ENCODE measurements around the gene ERN2. TPM values are rescaled to one million over a fixed set of nuclear protein-coding genes. Genes with fewer than 3 reads are reported as not detected.

The ERN2 gene
- total and polyA plus RNA-seq, 9 of the 15 experiments (the other 6 are each of a cell fraction or from before 2014, with no cell fraction given), result 0.07 to 1.5 (median 0.51) TPM; not detected in 3

DNA sequence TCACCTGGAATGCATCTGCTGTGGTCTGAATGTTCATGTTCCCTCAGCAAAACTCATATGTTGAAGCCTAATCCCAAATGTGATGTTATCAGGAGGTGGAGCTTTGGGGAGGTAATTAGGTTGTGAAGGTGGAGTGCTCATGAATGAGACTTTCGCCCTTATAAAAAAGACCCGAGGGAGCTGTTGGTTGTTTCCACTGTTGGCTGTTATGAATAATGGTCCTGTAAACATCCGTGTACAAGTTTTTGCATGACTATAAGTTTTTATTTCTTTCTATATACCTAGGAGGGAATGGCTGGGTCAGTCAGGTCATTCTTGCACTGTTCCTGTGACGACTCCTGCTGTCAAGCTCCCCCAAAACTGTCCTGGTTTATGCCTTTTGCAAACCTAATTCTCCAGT lies 32.2 kb upstream of the ERN2 start:
- Histone ChIP-seq H4K20me1 (replicated peaks; ENCODE audit: control insufficient read depth, insufficient read depth, low read length) (no peaks in the 10 kb centered on the region), H3K9me1 (ENCODE audit: control insufficient read depth, insufficient read depth, low read length) (no peaks in the 10 kb centered on the region), H3K27me3 (ENCODE audit: control insufficient read depth in 2 of 2, insufficient read depth in 2 of 2, low read length in 2 of 2) (peaks cover 6 to 9% of the 10 kb centered on the region in 2 experiments; a peak in 2 of 5 replicates), H3K4me3 (no peak overlapping the region), H3K27ac (ENCODE audit: extremely low read depth, low read depth, low read length) (no peak overlapping the region), H3K4me2 (ENCODE audit: insufficient read depth, low read length) (no peak overlapping the region), H3K36me3 (ENCODE audit: control insufficient read depth, insufficient read depth, low read length) (no peaks in the 10 kb centered on the region), H2AFZ (ENCODE audit: low read depth, low read length) (no peak overlapping the region), H3K9ac (ENCODE audit: insufficient read depth in 1 of 2, low read depth in 2 of 2, low read length in 2 of 2) (no peak overlapping the region), H3K79me2 (ENCODE audit: control insufficient read depth, insufficient read depth, low read length) (no peaks in the 10 kb centered on the region), H3K4me1 (replicated peaks in 1 of 2; ENCODE audit: control insufficient read depth in 2 of 2, insufficient read depth in 2 of 2, low read length in 2 of 2) (no peaks in the 10 kb centered on the region), H3K9me3 (replicated peaks; ENCODE audit: control insufficient read depth, insufficient read depth, low read depth, low read length) (no peaks in the 10 kb centered on the region)
- BruUV-seq (replicated peaks), result no TSS peak
- DNase-seq (ENCODE audit: extremely low read depth in 1 of 4, low spot score in 3 of 4), result no peak
- intact Hi-C loops (cut with micrococcal nuclease) (no loop called here), in situ Hi-C loops (cut with MboI) (no loop called here)
- TF ChIP-seq RAD51 (IDR thresholded peaks at IDR 0.05; ENCODE audit: borderline replicate concordance, low read depth) (no peak), SRSF1 (IDR thresholded peaks at IDR 0.05; ENCODE audit: low read depth, low read length) (no peak), SMARCC2 (IDR thresholded peaks at IDR 0.05; ENCODE audit: low read depth) (no peak), HNRNPK (IDR thresholded peaks at IDR 0.05; ENCODE audit: low read depth, low read length, poor library complexity, severe bottlenecking) (no peak), NCOA1 (IDR thresholded peaks at IDR 0.05; ENCODE audit: low read depth) (no peak), ZMIZ1 (IDR thresholded peaks at IDR 0.05; ENCODE audit: low read depth in 2 of 2, low read length in 2 of 2) (no peak), TCFL5 (CRISPR knock-in tag; conservative IDR thresholded peaks at IDR 0.05) (no peak), FOXP1 (CRISPR knock-in tag; IDR thresholded peaks at IDR 0.05) (no peak), MTA1 (IDR thresholded peaks at IDR 0.05; ENCODE audit: borderline replicate concordance) (no peak)
- TF ChIP-seq, protein P1, sequence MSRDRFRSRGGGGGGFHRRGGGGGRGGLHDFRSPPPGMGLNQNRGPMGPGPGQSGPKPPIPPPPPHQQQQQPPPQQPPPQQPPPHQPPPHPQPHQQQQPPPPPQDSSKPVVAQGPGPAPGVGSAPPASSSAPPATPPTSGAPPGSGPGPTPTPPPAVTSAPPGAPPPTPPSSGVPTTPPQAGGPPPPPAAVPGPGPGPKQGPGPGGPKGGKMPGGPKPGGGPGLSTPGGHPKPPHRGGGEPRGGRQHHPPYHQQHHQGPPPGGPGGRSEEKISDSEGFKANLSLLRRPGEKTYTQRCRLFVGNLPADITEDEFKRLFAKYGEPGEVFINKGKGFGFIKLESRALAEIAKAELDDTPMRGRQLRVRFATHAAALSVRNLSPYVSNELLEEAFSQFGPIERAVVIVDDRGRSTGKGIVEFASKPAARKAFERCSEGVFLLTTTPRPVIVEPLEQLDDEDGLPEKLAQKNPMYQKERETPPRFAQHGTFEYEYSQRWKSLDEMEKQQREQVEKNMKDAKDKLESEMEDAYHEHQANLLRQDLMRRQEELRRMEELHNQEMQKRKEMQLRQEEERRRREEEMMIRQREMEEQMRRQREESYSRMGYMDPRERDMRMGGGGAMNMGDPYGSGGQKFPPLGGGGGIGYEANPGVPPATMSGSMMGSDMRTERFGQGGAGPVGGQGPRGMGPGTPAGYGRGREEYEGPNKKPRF (IDR thresholded peaks at IDR 0.05; ENCODE audit: low read depth, low read length), result no peak
- TF ChIP-seq, protein P2, sequence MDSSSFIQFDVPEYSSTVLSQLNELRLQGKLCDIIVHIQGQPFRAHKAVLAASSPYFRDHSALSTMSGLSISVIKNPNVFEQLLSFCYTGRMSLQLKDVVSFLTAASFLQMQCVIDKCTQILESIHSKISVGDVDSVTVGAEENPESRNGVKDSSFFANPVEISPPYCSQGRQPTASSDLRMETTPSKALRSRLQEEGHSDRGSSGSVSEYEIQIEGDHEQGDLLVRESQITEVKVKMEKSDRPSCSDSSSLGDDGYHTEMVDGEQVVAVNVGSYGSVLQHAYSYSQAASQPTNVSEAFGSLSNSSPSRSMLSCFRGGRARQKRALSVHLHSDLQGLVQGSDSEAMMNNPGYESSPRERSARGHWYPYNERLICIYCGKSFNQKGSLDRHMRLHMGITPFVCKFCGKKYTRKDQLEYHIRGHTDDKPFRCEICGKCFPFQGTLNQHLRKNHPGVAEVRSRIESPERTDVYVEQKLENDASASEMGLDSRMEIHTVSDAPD (CRISPR knock-in tag; IDR thresholded peaks at IDR 0.05), result no peak
- TF ChIP-seq, protein P3, sequence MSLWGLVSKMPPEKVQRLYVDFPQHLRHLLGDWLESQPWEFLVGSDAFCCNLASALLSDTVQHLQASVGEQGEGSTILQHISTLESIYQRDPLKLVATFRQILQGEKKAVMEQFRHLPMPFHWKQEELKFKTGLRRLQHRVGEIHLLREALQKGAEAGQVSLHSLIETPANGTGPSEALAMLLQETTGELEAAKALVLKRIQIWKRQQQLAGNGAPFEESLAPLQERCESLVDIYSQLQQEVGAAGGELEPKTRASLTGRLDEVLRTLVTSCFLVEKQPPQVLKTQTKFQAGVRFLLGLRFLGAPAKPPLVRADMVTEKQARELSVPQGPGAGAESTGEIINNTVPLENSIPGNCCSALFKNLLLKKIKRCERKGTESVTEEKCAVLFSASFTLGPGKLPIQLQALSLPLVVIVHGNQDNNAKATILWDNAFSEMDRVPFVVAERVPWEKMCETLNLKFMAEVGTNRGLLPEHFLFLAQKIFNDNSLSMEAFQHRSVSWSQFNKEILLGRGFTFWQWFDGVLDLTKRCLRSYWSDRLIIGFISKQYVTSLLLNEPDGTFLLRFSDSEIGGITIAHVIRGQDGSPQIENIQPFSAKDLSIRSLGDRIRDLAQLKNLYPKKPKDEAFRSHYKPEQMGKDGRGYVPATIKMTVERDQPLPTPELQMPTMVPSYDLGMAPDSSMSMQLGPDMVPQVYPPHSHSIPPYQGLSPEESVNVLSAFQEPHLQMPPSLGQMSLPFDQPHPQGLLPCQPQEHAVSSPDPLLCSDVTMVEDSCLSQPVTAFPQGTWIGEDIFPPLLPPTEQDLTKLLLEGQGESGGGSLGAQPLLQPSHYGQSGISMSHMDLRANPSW (CRISPR knock-in tag; IDR thresholded peaks at IDR 0.05), result no peak
- 8% methylated on average over 4 of the region's 4 CpGs for WGBS (ENCODE audit: insufficient coverage, low coverage, missing lambda C conversion rate)
- ChIA-PET POLR2A (no interaction called here), CTCF (ENCODE audit: low intra/inter-chr PET ratio) (no interaction called here)
- no peak for FAIRE-seq
- no peak for ATAC-seq
